HG03457 (cell line): Measurements from ENCODE around the gene RTN3.
"Not testable (repeated sequence)": the region's sequence is repeated elsewhere in the genome, so short reads cannot be mapped to it uniquely, and the experiment has no call there.

Experiments
- ATAC-seq: cut with Tn5 transposase; IDR thresholded peaks from one replicate; pipeline ENCODE4 v1.9.1; 2021; ENCODE audit warnings: moderate number of reproducible peaks; ENCODE audit not compliant: unreplicated experiment

RTN3 gene

GRCh38 chr11:63680834-63681320, 423 bp upstream of the RTN3 start:
- no peak for ATAC-seq

- ATAC-seq = no peak
Observed at GRCh38 chr11:63682066-63683021, 1.0 kb downstream of the RTN3 start.

DNA sequence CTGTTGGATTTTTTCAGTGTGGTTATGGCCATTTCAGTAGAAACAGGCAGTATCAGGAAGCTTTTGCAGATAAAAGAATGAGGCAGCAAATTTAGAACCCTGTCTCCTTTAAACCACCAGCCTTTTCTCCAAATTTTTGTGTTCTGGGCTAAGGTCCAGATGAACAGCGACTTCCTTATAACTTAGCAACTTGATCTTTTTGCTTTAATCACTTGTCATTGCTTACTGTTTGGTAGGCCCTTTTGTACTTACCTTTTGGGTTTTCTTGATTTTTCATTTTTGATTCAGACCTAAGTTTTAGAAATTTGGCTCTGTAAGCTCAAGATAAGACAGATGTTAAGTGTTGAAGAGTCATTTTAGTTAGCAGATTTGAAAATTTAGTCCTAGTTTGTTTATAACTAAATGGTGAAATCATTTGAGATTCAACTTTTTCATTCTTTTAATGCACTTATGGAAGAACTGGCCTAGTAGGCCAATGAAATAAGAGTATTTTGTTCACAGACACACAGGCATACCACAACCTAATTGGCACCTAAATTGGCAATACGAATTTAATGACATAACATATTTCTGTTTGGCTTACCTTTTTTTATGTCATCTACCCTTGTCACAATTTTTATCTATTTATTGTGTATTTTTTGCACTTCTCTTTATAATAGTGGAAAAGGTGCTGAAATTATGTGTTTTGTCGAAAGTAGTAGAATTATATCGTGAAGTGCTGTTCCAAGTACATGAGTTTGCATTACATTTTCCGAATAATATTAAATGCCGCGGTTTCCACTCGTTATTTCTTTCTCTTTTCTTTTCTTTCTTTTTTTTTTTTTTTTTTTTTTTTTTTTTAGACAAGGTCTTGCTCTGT, 2.1 kb downstream of the RTN3 start:
- no peak for ATAC-seq

DNA sequence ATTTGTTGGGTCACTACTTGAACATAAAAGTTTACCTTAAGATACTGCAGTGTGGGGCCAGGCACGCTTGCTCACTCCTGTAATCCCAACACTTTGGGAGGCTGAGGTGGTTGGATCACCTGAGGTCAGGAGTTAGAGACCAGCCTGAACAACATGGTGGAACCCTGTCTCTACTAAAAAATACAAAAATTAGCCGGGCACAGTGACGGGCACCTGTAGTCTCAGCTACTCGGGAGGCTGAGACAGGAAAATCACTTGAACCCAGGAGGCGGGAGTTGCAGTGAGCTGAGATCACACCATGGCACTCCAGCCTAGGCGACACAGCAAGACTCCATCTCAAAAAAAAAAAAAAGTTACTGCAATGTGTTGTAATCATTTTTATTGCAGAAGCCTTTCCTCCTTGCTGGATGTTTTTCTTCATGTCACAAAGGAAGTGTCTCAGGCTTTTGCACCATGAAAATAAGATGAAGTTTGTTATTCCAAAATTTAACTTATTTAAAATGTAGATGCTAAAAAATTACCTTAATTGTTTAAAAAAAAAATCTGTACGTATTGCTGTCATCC, 3.9 kb downstream of the RTN3 start:
- ATAC-seq = not testable (repeated sequence)

- no peak for ATAC-seq
Observed at GRCh38 chr11:63686926-63687325, 5.6 kb downstream of the RTN3 start.

- no peak for ATAC-seq
Observed at GRCh38 chr11:63687845-63688244, 6.5 kb downstream of the RTN3 start.

- ATAC-seq = no peak
Observed at GRCh38 chr11:63694596-63694995, 13.3 kb downstream of the RTN3 start.

DNA sequence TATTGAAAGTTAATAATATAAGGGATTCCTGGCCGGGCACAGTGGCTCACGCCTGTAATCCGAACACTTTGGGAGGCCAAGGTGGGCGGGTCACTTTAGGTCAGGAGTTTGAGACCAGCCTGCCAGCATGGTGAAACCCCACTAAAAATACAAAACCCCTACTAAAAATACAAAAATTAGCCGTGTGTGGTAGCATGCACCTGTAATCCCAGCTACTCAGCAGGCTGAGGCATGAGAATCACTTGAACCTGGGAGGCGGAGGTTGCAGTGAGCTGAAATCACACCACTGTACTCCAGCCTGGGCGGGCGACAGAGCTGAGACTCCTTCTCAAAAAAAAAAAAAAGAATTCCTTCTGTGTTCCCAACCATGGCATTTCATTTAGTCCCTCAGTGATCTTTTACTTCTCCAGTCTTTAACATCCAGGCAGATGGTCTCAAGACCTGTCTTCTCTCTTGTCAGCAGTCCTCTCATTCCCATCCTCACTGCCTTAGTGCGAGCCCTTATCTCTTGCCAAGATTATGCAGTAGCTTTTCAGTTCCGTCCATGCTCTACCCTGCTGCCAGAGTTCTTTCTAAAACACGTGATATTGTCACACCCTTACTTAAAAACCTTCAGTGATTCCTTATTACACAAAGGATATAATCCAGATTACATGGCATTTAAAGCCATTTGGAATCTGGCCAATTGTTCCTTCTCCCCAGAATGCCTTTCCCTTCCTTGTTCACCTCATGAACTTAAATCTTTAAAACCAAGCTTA, 17.9 kb downstream of the RTN3 start:
- no peak for ATAC-seq

GRCh38 chr11:63699896-63700295, 18.6 kb downstream of the RTN3 start:
- ATAC-seq = no peak

GRCh38 chr11:63705526-63705925, 24.2 kb downstream of the RTN3 start:
- ATAC-seq = no peak

- no peak for ATAC-seq
Observed at GRCh38 chr11:63708764-63709163, 27.5 kb downstream of the RTN3 start.

DNA sequence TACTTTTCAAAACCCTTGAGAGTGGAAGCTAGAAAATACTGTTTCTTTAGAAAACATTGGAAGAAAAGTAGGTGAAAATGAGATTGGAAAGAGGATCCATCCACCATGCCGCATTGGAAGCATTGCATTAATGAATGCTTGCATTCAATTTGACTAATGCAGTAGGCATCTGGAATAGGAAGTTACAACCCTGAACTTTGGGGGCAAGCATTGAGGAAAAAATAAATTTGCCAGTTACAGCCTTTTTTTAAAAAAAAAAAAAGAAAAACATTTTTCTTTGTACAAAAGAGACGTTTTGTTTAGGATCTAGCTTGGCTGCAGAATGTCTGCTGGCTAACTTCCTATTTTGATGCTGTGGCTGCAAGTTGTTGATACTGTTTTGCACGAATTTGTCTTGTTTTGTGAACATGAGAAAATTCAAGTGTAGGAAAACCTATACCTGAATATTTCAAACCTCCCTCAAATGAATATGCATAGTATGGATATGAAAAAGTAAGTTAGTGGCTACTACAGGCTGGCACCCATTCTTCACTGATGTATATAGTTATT, 28.1 kb downstream of the RTN3 start:
- no peak for ATAC-seq

GRCh38 chr11:63710476-63711217, 29.3 kb downstream of the RTN3 start:
- ATAC-seq = no peak

DNA sequence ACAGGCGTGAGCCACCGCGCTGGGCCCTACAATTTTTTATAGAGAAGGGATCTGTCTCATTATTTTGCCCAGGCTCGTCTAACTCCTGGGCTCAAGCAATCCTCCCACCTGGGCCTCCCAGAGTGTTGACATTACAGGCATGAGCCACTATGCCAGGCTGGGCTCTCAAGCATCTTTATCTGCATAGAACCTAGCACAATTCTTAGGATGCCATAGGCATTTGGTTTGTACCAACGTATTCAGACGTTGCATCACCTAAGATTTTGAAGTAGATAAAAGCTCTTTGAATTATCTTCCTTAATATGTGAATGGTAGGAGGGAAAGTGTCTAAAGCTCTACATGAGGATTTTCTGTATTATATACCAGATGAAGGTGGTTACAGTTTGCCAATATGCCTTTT, 30.5 kb downstream of the RTN3 start:
- no peak for ATAC-seq

DNA sequence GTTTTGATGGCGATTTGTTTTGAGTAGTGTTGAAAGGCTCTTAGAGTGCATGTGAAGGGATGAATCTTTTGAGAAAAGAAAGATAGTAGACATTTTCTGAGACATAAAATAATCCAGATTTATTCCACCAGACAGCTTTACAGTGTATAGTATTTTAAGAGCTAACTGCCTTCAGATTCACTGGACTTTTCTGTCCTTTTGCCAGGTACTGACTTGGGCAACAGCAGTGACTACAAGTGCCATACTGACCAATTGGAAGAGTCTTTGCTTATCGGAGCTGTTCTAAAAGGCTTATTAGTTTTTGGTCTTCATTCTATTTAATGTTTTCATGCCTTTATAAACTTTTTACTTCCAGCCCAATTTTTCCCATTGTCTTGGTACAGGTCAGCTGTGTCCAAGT, 32.5 kb downstream of the RTN3 start:
- no peak for ATAC-seq

DNA sequence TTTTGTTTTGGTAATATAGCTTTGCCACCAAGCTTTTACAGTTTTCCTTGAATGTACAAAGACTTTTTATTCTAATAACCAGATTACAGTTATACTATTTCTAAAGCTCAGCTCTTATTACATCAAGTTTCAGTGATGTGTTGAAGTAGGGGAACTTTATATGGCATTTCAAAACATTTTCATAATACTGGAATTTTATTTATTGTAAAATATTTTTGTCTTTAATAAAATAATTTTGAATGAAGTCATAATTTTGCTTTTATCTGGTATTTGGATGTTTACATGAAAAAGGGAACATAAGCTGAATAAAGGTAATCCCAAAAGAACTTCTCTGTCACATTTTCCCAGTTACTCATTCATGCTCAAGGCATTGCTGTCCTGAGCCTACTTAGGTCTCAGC, 34.7 kb downstream of the RTN3 start:
- no peak for ATAC-seq

GRCh38 chr11:63719001-63719400, 37.7 kb downstream of the RTN3 start:
- ATAC-seq = no peak

DNA sequence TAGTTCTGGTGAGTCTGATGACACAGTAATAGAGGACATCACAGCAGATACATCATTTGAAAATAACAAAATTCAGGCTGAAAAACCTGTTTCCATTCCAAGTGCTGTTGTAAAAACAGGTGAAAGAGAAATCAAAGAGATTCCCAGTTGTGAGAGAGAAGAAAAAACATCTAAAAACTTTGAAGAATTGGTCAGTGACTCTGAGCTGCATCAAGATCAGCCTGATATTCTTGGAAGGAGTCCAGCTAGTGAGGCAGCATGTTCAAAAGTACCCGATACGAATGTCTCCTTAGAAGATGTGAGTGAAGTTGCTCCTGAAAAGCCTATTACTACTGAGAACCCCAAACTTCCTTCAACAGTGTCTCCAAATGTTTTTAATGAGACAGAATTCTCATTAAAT, 38.7 kb downstream of the RTN3 start:
- no peak for ATAC-seq

- ATAC-seq = no peak
Observed at GRCh38 chr11:63720611-63721010, 39.3 kb downstream of the RTN3 start.

DNA sequence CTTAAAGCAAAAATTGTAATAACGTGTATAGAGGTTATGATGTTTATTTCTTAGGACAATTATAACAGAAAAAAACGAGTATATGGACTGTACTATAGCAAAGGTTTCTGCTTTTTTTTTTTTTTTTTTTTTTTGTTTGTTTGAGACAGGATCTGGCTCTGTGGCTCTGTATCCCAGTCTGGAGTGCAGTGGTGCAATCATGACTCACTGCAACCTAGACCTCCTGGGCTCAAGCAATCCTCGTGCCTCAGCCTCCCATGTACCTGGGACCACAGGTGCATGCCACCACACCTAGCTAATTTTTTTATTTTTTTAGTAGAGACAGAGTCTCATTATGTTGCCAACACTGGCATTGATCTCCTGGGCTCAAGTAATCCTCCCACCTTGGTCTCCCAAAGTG, 48.0 kb downstream of the RTN3 start:
- ATAC-seq = no peak
